Measurements from ENCODE around the gene XPA.

Gene XPA

GRCh38 chr9:97726716-97727115, 29.6 kb upstream of the XPA start (continued):
- TF ChIP-seq CSRNP3 (CRISPR knock-in tag; IDR thresholded peaks at IDR 0.05) (no peak), ZNF565 (CRISPR knock-in tag; conservative IDR thresholded peaks at IDR 0.05; ENCODE audit: low read depth) (no peak), PATZ1 (CRISPR knock-in tag; IDR thresholded peaks at IDR 0.05; ENCODE audit: borderline replicate concordance) (no peak), ZNF8 (CRISPR knock-in tag; IDR thresholded peaks at IDR 0.05) (no peak), SNAI2 (CRISPR knock-in tag; IDR thresholded peaks at IDR 0.05) (no peak), PPARA (CRISPR knock-in tag; IDR thresholded peaks at IDR 0.05; ENCODE audit: borderline replicate concordance) (no peak), ZFP30 (CRISPR knock-in tag; IDR thresholded peaks at IDR 0.05) (no peak), GLIS3 (CRISPR knock-in tag; IDR thresholded peaks at IDR 0.05) (no peak), ISL1 (CRISPR knock-in tag; IDR thresholded peaks at IDR 0.05) (no peak), TCF4 (CRISPR knock-in tag; IDR thresholded peaks at IDR 0.05; ENCODE audit: borderline replicate concordance) (no peak)
- TF ChIP-seq, protein P1, sequence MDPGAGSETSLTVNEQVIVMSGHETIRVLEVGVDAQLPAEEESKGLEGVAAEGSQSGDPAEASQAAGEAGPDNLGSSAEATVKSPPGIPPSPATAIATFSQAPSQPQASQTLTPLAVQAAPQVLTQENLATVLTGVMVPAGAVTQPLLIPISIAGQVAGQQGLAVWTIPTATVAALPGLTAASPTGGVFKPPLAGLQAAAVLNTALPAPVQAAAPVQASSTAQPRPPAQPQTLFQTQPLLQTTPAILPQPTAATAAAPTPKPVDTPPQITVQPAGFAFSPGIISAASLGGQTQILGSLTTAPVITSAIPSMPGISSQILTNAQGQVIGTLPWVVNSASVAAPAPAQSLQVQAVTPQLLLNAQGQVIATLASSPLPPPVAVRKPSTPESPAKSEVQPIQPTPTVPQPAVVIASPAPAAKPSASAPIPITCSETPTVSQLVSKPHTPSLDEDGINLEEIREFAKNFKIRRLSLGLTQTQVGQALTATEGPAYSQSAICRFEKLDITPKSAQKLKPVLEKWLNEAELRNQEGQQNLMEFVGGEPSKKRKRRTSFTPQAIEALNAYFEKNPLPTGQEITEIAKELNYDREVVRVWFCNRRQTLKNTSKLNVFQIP (CRISPR knock-in tag; IDR thresholded peaks at IDR 0.05; ENCODE audit: borderline replicate concordance, low read depth) = no peak

- no peak for TF ChIP-seq ZFP30 (CRISPR knock-in tag; IDR thresholded peaks at IDR 0.05)
- TF ChIP-seq SNAI2 (CRISPR knock-in tag; IDR thresholded peaks at IDR 0.05) = no peak
- no peak for TF ChIP-seq CSRNP3 (CRISPR knock-in tag; IDR thresholded peaks at IDR 0.05)
- TF ChIP-seq, protein P1 (CRISPR knock-in tag; IDR thresholded peaks at IDR 0.05; ENCODE audit: borderline replicate concordance, low read depth) = no peak
- TF ChIP-seq ESRRG (CRISPR knock-in tag; IDR thresholded peaks at IDR 0.05) = no peak
- no peak for TF ChIP-seq ZC3H10 (CRISPR knock-in tag; IDR thresholded peaks at IDR 0.05)
- no peak for TF ChIP-seq ZNF70 (CRISPR knock-in tag; IDR thresholded peaks at IDR 0.05)
- no peak for TF ChIP-seq TCF4 (CRISPR knock-in tag; IDR thresholded peaks at IDR 0.05; ENCODE audit: borderline replicate concordance)
- TF ChIP-seq, protein P2, sequence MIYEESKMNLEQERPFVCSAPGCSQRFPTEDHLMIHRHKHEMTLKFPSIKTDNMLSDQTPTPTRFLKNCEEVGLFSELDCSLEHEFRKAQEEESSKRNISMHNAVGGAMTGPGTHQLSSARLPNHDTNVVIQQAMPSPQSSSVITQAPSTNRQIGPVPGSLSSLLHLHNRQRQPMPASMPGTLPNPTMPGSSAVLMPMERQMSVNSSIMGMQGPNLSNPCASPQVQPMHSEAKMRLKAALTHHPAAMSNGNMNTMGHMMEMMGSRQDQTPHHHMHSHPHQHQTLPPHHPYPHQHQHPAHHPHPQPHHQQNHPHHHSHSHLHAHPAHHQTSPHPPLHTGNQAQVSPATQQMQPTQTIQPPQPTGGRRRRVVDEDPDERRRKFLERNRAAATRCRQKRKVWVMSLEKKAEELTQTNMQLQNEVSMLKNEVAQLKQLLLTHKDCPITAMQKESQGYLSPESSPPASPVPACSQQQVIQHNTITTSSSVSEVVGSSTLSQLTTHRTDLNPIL (CRISPR knock-in tag; IDR thresholded peaks at IDR 0.05; ENCODE audit: low read depth) = no peak
- TF ChIP-seq PPARA (CRISPR knock-in tag; IDR thresholded peaks at IDR 0.05; ENCODE audit: borderline replicate concordance) = no peak
- no peak for TF ChIP-seq TOX (CRISPR knock-in tag; IDR thresholded peaks at IDR 0.05; ENCODE audit: borderline replicate concordance)
- no peak for TF ChIP-seq ISL1 (CRISPR knock-in tag; IDR thresholded peaks at IDR 0.05)
- no peak for TF ChIP-seq GLIS3 (CRISPR knock-in tag; IDR thresholded peaks at IDR 0.05)
- no peak for TF ChIP-seq ZFP3 (CRISPR knock-in tag; IDR thresholded peaks at IDR 0.05)
- TF ChIP-seq ZNF565 (CRISPR knock-in tag; conservative IDR thresholded peaks at IDR 0.05; ENCODE audit: low read depth) = no peak
- TF ChIP-seq OSR1 (CRISPR knock-in tag; IDR thresholded peaks at IDR 0.05) = no peak
- TF ChIP-seq ARNTL (CRISPR knock-in tag; IDR thresholded peaks at IDR 0.05; ENCODE audit: borderline replicate concordance, low read depth) = no peak
- ATAC-seq = no peak
These were observed 26.7 kb upstream of the XPA start for GRCh38 chr9:97723819-97724218.

DNA sequence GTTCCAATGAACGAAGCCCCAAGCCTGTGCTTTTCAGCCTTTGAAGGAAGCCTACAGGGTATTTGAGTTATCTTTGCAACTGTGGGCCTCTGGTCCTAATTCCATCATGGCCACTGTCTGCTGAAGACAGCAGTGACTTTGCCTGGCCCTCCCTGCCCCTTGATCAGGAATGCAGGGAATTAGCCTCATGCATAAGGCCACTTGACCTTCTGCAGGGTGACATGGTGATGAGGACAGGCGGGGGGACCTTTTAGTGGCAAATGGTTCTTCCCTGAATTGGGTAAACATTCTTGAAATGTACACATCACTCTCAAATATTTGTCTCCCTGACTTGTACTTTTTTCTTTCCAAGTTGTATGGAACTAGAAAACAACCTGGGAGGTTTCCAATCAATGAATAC, 25.2 kb upstream of the XPA start:
- no peak for TF ChIP-seq CSDC2 (CRISPR knock-in tag; IDR thresholded peaks at IDR 0.05)
- TF ChIP-seq ZFP3 (CRISPR knock-in tag; IDR thresholded peaks at IDR 0.05) = no peak
- TF ChIP-seq ZNF8 (CRISPR knock-in tag; IDR thresholded peaks at IDR 0.05) = no peak
- ATAC-seq = no peak

Measured in SK-N-SH treated with all-trans-retinoic acid at 6 μM for 48 hours (cell line).